Femur (tissue), 1 donor: ENCODE results near the gene LRRC3.
"Not testable (repeated sequence)": the region's sequence is repeated elsewhere in the genome, so short reads cannot be mapped to it uniquely, and the experiment has no call there.

Experiments used
- DNase-seq: peaks from one replicate; pipeline ENCODE4 v3.0.0-alpha.2; 2017

Gene LRRC3

DNA sequence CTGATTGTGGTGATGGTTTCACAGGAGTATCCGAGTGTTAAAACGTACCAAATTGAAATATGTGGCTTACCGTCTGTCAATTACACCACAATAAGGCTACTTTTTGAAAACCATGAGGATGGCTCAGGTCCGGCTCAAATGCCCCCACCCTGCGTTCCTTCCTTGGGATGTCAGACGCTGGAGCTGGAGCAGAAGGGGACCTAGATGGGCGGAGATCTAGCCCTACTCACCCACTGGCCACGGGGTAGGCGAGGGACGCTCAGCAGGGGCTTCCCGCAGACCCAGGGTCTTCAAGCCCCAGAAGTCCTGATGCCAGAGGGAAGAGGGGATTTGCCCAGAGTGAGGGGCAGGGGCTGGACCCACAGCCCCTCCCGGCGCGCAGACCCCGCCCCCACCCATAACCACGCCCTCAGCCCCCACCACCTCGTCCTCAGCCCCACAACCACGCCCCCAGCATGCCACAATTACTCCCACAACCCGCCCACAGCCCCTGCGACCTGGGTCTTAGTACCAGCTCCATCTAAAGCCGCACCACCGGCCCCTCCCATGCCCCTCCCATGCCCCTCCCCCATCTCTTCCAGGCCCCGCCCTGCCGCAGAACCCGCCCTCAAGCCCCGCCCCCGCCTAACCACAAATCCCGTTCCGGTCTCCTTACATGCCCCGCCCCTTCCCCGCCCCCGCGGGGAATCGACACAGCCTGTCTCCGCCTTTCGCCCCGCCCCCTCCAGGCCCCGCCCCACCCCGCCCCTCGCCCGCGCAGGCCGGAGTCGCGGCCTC, at the start of gene LRRC3:
LRRC3 (plus strand) TSS at position 764 of the 777 bp plus-strand sequence. CDS start 1,135 bp downstream, outside the sequence.
- DNase-seq = peak; percentile 90

DNA sequence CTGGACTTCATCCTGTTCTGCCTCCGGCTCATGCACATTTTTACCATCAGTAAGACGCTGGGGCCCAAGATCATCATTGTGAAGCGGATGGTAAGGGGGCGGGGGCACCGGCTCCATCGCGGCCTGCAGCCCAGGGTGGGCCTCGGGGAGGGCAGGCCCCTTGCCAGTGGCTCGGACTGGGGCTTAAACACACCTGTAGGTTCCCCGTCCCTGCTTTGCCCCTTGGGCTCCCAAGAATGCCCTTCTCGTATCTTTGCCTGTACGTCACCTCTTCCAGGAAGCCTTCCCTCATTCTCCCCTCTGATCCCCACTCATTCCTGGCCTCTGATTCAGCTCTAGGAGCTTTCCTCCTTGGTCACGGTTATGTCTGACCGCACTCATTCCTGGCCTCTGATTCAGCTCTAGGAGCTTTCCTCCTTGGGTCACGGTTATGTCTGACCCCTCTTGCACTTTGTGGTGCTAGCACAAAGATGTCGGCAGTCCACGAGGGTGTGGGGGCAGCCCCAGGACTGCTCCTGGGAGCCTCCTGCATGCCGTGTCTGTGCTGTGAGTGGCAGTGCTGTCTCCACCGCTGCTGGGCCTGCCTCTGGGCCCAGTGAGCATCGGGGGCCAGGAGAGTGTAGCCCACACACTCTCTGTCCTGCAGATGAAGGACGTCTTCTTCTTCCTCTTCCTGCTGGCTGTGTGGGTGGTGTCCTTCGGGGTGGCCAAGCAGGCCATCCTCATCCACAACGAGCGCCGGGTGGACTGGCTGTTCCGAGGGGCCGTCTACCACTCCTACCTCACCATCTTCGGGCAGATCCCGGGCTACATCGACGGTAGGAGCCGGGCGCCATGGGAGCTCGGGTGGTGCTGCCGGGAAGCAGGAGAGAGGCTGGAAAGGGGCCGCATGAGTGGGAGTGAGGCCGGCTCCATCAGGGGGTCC, 49.1 kb upstream of the LRRC3 start:
- no peak for DNase-seq

DNA sequence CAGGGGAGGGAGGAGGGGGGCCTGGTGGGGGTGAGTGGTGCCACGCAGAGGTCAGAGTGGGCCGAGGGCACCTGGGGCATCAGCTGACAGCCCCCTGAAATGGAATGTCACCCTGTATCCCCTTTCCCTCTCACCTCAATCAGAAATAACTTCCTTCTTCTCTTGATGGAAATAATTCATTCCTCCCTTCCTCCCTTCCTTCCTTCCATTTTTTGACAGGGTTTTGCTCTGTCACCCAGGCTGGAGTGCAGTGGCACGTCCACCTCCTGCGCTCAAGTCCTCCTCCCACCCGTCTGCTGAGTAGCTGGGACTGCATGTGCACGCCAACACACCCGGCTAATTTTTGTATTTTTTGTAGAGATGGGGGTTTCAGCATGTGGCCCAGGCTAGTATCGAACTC, 48.4 kb upstream of the LRRC3 start:
- no peak for DNase-seq

- DNase-seq = no peak
These were observed 47.8 kb upstream of the LRRC3 start for GRCh38 chr21:44407493-44407892.

- no peak for DNase-seq
These were observed 47.1 kb upstream of the LRRC3 start for GRCh38 chr21:44408226-44408625.

DNA sequence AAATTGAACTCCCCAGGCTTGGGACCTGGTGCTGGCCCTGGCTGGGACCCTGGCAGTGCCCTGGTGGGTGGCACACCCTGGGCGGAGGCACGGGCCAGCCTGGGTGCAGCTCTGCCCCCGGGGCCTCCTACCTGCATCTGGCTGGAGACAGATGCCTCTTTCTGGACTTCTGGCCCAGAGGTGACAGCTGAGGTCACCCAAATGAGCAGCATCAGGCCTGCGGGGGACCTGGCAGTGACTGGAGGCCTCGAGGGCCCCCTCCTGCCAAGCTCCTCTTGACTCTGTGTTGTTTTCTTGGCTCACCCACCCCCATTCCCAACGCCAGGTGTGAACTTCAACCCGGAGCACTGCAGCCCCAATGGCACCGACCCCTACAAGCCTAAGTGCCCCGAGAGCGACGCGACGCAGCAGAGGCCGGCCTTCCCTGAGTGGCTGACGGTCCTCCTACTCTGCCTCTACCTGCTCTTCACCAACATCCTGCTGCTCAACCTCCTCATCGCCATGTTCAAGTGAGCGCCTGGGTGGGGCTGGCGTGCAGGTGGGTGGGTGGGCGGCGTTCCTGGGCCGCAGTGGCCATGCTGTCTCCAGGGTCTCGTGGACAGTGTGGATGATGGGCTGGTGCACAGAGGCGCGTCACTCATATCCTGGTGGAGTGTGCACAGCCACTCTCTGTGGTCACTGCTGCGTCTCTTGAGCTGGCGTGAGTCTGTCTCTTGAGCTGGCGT, 41.6 kb upstream of the LRRC3 start:
- DNase-seq = no peak

- DNase-seq = peak; percentile 69
These were observed 40.8 kb upstream of the LRRC3 start for GRCh38 chr21:44414291-44415072.

- DNase-seq = no peak
These were observed 40.0 kb upstream of the LRRC3 start for GRCh38 chr21:44415073-44416025.

DNA sequence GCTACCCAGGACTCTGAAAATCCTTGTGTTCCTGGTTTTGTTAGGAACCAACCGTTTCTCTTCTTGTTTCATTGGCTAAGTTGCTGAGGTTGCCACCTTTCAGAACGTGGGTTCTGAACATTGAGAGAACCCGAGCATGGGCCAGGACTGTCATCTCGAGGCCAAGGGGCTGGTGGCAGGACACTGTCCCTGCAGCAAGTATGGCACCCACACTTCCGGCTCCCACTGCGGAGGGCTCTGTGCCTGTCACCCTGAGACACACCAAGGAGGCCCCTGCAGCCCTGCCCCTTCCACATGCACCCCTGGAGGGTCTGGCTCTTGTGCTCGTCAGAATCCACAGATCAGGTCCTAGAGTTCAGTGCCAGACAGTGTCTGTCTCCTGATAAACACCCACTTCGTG, 39.1 kb upstream of the LRRC3 start:
- DNase-seq = no peak

DNA sequence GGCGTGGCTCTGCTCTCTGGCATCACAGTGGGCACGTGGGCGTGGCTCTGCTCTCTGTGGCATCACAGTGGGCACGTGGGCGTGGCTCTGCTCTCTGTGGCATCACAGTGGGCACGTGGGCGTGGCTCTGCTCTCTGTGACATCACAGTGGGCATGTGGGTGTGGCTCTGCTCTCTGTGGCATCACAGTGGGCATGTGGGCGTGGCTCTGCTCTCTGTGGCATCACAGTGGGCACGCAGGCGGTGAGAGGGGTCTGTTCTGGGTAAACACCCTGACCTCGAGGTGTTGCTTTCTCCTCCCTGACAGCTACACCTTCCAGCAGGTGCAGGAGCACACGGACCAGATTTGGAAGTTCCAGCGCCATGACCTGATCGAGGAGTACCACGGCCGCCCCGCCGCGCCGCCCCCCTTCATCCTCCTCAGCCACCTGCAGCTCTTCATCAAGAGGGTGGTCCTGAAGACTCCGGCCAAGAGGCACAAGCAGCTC, 37.6 kb upstream of the LRRC3 start:
- DNase-seq = not testable (repeated sequence)

DNA sequence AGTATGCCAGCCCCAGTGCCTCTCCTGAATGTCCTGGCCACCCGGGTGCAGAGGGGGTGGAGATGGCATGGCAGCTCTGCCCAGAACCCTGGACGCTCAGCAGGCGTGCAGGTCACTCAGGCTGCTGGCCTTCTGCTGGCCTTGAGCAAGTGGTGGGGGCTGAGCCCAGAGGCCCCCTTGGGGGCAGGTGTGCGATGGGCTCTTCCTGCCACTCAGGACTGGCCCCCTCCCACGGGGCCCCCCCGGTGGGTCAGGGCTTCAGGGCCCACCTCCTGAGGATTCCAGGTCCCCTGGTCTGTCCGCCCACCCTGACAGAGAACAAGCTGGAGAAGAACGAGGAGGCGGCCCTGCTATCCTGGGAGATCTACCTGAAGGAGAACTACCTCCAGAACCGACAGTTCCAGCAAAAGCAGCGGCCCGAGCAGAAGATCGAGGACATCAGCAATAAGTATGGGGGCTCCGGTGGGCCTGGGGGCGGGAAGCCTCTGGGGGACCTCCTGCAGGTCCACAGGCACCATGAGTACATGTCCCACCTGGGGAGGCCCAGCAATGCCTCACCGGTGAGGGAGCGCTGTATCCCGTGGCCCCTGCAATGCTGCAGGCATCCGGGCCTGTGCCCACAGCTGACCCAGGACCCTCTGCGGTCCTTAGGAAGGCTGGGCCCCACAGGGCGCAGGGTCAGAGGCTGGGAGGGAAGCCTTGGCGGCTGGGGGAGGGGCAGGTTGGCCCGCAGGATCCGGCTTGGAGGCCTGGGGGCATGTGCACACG, 37.0 kb upstream of the LRRC3 start:
- DNase-seq = peak; percentile 9

DNA sequence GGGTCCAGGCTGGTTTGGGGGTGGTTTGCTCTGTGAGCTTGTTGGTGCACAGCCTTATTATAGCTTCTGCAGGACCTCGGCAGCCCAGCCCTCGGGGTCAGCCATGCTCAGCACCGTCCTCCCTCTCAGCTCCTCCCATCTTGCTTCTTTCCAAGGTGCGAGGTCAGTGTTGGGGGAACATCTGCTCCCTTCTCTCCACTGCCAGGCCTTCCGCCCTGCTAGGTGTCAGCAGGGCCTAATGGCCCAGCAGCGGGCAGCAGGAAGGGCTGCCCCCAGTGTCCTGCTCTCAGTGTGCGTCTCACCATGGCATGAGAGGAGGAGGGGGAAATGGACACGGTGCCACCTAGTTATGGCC, 36.5 kb upstream of the LRRC3 start:
- no peak for DNase-seq

GRCh38 chr21:44419679-44420078, 35.6 kb upstream of the LRRC3 start:
- DNase-seq = no peak

DNA sequence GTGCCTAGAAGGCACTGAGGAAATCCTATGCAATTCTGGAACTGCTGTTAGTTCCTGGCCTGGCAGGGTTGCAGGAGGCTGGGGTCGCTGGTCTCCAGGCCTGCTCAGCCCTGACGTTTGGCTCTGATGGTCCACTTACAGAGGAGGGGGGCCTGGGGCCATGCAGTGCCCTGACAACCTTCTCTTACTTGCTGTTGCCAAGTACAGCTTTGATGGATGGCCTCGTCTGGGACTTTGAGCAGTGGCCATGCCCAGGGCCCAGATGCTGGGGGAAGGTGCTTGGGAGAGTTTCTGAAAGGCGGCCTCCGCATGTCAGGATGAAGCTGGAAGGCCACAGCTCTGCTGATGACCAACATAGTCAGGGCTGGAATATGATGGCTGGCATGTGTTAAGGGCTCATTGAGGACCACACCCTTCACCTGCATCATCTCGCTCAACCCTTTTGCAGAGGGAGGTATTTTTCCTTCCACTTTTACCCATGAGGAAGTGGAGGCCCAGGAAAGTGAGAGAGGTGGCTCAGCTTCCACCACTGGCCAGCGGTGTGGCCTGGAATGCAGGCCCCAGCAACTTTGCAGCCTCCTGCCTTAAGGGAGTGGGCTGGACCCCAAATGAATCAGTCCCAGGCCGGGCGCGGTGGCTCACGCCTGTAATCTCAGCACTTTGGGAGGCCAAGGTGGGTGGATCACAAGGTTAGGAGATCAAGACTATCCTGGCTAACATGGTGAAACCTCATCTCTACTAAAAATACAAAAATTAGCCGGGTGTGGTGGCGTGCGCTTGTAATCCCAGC, 34.7 kb upstream of the LRRC3 start:
- DNase-seq = peak; percentile 7

- DNase-seq = peak; percentile 38
These were observed 33.1 kb upstream of the LRRC3 start for GRCh38 chr21:44421901-44422840.

DNA sequence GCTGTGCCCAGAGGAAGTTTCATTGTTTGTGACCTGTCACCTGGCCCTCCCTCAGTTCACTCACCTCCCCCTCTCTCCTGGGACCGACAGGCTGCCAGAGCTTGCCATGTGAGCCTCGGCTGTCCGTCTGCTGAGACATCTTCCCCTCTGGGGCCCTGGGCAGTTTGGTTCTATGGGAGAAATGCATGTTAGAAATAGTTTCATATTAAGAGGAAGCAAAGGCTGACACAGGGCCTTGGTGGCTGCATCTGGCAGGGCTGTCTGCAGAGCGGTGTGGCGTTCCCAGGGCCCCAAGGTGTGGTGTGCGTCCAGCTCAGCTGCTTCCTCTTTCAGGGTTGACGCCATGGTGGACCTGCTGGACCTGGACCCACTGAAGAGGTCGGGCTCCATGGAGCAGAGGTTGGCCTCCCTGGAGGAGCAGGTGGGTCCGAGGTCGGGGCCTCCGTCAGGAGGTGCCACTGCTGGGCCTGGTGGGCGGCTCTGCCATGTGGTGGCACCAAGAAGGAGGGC, 31.9 kb upstream of the LRRC3 start:
- no peak for DNase-seq

DNA sequence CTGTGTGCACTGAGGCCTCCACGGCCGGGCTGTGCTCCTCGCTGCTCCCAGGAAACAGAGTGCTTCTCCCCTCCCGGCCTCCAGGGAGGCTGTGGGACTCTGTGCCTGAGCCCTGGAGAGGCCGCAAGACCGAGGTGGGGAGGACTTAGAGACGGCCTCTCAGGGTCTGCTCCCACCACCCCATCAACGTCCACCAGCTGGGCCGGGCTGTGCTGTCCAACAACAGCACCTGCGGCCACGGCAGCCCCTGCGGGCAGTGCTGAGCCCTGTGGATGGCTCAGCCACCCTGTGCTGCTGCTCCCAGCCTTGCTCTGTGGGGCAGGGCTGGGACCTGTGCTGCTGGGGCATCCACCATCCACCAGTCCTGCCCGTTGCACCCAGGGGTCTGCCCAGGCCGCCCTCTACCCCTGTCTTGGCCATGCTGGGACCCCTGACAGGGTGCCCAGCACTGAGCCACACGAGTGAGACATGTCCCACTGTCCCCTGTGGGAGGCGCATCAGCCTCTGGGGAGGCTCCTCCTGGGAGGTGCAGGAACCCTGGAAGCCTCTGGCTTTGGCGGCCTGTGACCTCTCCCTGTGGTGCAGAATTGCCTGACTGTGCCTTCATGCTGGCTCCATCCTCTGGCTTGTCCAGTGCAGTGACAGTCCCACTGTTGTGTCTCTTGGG, 31.2 kb upstream of the LRRC3 start:
- no peak for DNase-seq
